Muscle of arm (tissue), 12 donors: ENCODE results near the gene NTF4. TPM values are rescaled to one million over a fixed set of nuclear protein-coding genes. Genes with fewer than 3 reads are reported as not detected.
"Not testable (repeated sequence)": the region's sequence is repeated elsewhere in the genome, so short reads cannot be mapped to it uniquely, and the experiment has no call there.

Experiments used
- DNase-seq: peaks from one replicate; pipeline ENCODE4 v3.0.0-alpha.2; 2013
- polyA plus RNA-seq, 12 donors: library from polyadenylated mRNA; unstranded; fragments of 120-200 nt; gene quantifications; one replicate each; pipeline ENCODE4 v1.2.1, GENCODE V29; 2013; ENCODE audit not compliant: insufficient read length in 12 of 12

Gene NTF4
- polyA plus RNA-seq, 12 donors, result 2.4 to 14.8 (median 5.4) TPM; not detected in 2

GRCh38 chr19:49025088-49025487, 39.5 kb downstream of the NTF4 start:
- not testable (repeated sequence) for DNase-seq

GRCh38 chr19:49024233-49024632, 40.4 kb downstream of the NTF4 start, which contains the start of gene CGB3:
TSS of gene CGB3 (minus strand) at chr19:49024333. CDS start at chr19:49023971, 362 bp downstream.
- not testable (repeated sequence) for DNase-seq

DNA sequence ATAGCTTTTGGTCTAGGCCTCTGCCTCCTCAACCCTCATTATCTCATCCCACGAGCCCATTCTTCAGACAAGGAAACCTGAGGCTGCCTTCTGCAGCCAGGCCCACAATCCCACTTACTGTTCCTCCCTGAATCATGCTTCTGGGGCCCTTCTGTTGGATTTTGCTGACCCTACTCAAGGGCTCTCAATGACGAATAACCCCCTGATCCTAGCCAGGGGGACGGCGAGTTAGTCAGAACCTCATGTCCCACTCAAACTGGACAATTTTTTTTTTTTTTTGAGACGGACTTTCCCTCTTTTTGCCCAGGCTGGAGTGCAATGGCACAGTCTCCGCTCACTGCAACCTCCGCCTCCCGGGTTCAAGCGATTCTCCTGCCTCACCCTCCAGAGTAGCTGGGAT, 42.5 kb downstream of the NTF4 start:
- DNase-seq, result no peak

DNA sequence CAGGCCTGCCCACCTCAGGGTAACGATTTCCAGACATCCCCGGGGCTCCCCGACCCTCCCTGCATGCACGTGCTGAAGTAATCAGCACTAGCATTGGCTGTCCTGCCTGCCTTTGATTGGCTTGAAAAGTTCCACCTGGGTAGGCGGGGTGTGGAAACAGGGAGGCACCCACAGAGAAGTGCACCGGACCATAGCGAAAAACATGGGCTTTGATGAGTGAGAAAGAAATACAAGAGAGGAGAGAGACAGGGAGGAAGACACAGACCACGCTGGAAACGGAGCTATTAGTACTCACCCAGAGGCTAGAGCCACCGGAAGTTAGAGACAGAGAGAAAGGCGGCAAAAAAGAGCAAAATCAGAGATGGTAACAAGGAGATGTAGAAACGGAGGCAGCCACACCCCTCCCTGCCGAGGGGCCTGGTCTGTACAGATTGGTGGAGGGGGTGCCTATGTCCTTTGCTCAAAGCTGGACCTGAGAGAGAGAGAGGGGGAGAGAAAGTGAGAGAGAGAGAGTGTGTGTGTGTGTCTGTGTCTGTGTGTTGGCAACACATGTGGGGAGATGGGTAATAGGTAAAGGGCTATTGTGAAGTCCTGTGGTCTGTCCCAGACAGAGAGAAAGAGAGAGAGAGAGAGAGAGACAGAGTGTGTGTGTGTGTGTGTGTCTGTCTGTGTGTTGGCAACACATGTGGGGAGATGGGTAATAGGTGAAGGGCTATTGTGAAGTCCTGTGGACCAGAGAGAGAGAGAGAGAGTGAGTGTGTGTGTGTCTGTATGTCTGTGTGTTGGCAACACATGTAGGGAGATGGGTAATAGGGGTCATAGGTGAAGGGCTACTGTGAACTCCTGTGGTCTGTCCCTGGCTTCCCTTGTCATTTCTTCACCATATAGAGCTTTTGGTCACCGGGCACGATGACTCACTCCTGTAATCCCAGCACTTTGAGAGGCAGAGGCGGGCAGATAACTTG, 43.4 kb downstream of the NTF4 start:
- DNase-seq, result no peak

DNA sequence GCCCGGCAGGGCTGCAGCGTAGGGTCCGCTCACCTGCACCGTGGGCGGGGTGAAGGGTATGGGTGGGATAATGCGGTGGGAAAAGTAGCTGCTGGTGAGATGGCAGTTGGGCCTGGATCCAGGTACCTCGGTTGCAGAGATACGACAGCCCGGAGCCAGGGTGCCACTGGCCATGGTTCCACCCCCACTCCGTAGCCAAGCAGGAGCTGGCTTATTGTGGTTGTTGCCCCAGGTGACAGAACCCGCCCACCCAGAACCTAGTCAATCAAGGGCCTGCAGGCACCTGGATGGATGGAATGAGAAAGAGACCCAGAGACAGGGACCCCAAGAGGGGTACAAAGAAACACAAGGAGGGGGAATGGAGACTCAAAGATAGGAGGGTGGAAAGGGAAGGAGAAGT, 44.3 kb downstream of the NTF4 start:
- no peak for DNase-seq

GRCh38 chr19:49019242-49019932, 45.2 kb downstream of the NTF4 start:
- DNase-seq, result no peak

- DNase-seq, result not testable (repeated sequence)
These were observed 46.0 kb downstream of the NTF4 start for GRCh38 chr19:49018388-49019241.

GRCh38 chr19:49017666-49018351, 46.8 kb downstream of the NTF4 start:
- no peak for DNase-seq

DNA sequence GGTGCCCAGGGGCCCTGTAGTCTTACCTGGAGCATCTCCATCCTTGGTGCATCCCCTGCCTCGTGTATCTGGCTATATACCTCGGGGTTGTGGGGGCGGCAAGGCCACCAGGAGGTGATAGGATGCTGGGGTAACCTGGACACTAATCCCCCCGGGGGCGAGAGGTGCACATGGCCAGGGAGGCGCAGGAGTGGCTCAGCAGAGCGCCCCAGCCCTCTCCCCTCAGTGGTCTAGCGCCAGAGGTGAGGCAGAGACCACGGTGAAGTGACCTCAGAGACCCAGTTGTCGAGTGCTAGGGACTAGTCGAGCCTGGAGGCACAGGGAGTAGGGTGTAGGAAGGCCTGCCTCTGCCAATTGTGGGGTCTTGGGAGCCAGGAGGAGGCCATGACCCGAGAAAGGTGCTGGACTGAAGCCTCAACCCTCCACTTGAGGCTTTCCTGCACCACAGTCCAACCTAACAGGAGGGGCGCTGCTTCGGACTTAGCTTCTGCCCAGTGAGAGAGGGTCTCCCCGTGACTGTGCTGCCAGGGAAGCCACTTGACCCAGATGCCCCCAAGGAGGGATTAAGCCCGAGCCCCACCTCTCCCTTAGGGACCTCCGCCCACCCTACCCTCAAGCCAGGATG, 47.5 kb downstream of the NTF4 start, which contains the start of gene LHB:
TSS of gene LHB (minus strand) at position 51 of the 625 bp plus-strand sequence. CDS start at position 41, 10 bp downstream.
- DNase-seq, result no peak

- DNase-seq, result no peak
These were observed 48.4 kb downstream of the NTF4 start for GRCh38 chr19:49016067-49016839.

GRCh38 chr19:49014870-49015255, 49.8 kb downstream of the NTF4 start:
- no peak for DNase-seq

GRCh38 chr19:49014123-49014869, 50.3 kb downstream of the NTF4 start:
- DNase-seq, result no peak

DNA sequence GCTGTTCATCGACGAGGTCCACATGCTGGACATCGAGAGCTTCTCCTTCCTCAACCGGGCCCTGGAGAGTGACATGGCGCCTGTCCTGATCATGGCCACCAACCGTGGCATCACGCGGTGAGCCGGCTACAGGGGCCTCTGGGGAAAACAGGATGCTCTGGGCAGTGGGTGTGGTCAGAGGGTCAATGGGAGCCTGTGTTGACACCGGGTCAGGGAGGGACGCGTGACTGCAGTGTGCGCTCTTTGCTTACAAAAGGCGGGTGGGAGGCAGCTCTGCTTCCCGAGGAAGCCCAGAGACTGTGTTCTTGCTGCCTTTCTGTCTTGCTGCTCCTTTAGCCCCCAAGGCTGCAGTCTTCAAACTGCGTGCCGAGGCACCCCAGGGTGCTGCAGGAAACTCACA, 53.4 kb downstream of the NTF4 start:
- no peak for DNase-seq

Other genes with a start within 250 kb of the NTF4 start
- 1 to 10 TPM in 10 of 12 donors, not detected in 2; 2.5 to 4.8 (median 3.1) TPM for gene HSD17B14, start 228.3 kb downstream of the NTF4 start, polyA plus RNA-seq
- 10 to 100 TPM in 11 of 12 donors, not detected in 1; 24.6 to 41.2 (median 30.4) TPM for gene PLEKHA4, start 196.2 kb downstream of the NTF4 start, polyA plus RNA-seq
- 100 to 1,000 TPM in 1 of 12 donors, 10 to 100 TPM in 10, not detected in 1; 36.2 to 100 (median 59.0) TPM for gene PPP1R15A, start 192.4 kb downstream of the NTF4 start, polyA plus RNA-seq
- under 1 TPM in 7 of 12 donors, not detected in 5; 0.09 to 0.83 (median 0.14) TPM for gene TULP2, start 166.1 kb downstream of the NTF4 start, polyA plus RNA-seq
- gene NUCB1, start 164.5 kb downstream of the NTF4 start, polyA plus RNA-seq, result 100 to 1,000 TPM in 11 of 12 donors, not detected in 1; 114 to 175 (median 139) TPM
- under 1 TPM in 9 of 12 donors, not detected in 3; 0.14 to 0.68 (median 0.37) TPM for gene DHDH, start 131.1 kb downstream of the NTF4 start, polyA plus RNA-seq
- gene BAX, start 109.9 kb downstream of the NTF4 start, polyA plus RNA-seq, result 10 to 100 TPM in 11 of 12 donors, not detected in 1; 28.4 to 50.9 (median 34.7) TPM
- 1,000 to 10,000 TPM in 1 of 12 donors, 100 to 1,000 TPM in 10, not detected in 1; 466 to 1,078 (median 553) TPM for gene FTL, start 99.5 kb downstream of the NTF4 start, polyA plus RNA-seq
- gene GYS1, start 71.5 kb downstream of the NTF4 start, polyA plus RNA-seq, result 100 to 1,000 TPM in 1 of 12 donors, 10 to 100 TPM in 10, not detected in 1; 51.4 to 109 (median 87.1) TPM
- 10 to 100 TPM in 11 of 12 donors, not detected in 1; 43.6 to 61.1 (median 49.2) TPM for gene RUVBL2, start 70.9 kb downstream of the NTF4 start, polyA plus RNA-seq
- gene LHB, start 47.7 kb downstream of the NTF4 start, polyA plus RNA-seq, result not detected
- gene CGB3, start 40.5 kb downstream of the NTF4 start, polyA plus RNA-seq, result 1 to 10 TPM in 1 of 12 donors, under 1 TPM in 2, not detected in 9; 0.30 to 2.1 (median 0.59) TPM
- gene CGB2, start 32.9 kb downstream of the NTF4 start, polyA plus RNA-seq, result not detected
- gene CGB1, start 27.9 kb downstream of the NTF4 start, polyA plus RNA-seq, result under 1 TPM in 1 of 12 donors, not detected in 11; 0.30 TPM
- gene CGB5, start 21.0 kb downstream of the NTF4 start, polyA plus RNA-seq, result under 1 TPM in 5 of 12 donors, not detected in 7; 0.17 to 0.92 (median 0.48) TPM
- gene CGB8, start 15.7 kb downstream of the NTF4 start, polyA plus RNA-seq, result 1 to 10 TPM in 1 of 12 donors, under 1 TPM in 6, not detected in 5; 0.27 to 1.2 (median 0.71) TPM
- gene CGB7, start 7.1 kb downstream of the NTF4 start, polyA plus RNA-seq, result 1 to 10 TPM in 4 of 12 donors, under 1 TPM in 6, not detected in 2; 0.33 to 2.1 (median 0.84) TPM
- 10 to 100 TPM in 3 of 12 donors, 1 to 10 TPM in 8, not detected in 1; 2.3 to 13.2 (median 8.1) TPM for gene KCNA7, start 7.9 kb upstream of the NTF4 start, polyA plus RNA-seq
- gene SNRNP70, start 20.6 kb upstream of the NTF4 start, polyA plus RNA-seq, result 100 to 1,000 TPM; 167 to 329 (median 191) TPM
- 10 to 100 TPM in 6 of 12 donors, 1 to 10 TPM in 4, not detected in 2; 9.1 to 14.9 (median 11.5) TPM for gene LIN7B, start 49.6 kb upstream of the NTF4 start, polyA plus RNA-seq
- 1 to 10 TPM in 2 of 12 donors, under 1 TPM in 8, not detected in 2; 0.25 to 1.3 (median 0.53) TPM for gene C19orf73, start 54.3 kb upstream of the NTF4 start, polyA plus RNA-seq
- gene PPFIA3, start 54.7 kb upstream of the NTF4 start, polyA plus RNA-seq, result 10 to 100 TPM in 1 of 12 donors, 1 to 10 TPM in 10, not detected in 1; 4.0 to 38.2 (median 5.9) TPM
- 100 to 1,000 TPM in 10 of 12 donors, 10 to 100 TPM in 1, not detected in 1; 66.9 to 170 (median 128) TPM for gene HRC, start 90.6 kb upstream of the NTF4 start, polyA plus RNA-seq
- 10 to 100 TPM in 11 of 12 donors, not detected in 1; 21.5 to 51.8 (median 32.3) TPM for gene TRPM4, start 93.0 kb upstream of the NTF4 start, polyA plus RNA-seq